ENCODE data around the gene TEX19.

DNA sequence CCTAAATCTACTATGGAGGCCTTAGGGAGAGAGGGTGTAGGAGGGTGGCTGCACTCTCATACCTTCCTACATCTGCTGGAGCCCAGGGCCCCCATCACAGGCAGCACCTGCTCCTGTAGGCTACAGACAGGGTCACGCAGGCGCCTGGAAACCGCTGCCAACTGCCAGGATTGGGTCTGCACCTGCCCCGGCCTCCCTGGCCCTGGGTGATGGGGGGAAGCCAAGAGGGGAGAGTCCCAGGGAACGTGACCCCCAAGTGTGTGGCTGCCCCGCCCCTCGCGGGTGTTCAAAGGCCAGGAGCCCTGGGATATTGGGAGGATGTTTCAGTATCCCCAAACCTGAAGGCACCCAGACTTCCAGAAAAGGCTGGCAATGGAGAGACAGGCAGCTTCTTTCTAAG, 5.6 kb upstream of the TEX19 start:
- TF ChIP-seq, protein P1, sequence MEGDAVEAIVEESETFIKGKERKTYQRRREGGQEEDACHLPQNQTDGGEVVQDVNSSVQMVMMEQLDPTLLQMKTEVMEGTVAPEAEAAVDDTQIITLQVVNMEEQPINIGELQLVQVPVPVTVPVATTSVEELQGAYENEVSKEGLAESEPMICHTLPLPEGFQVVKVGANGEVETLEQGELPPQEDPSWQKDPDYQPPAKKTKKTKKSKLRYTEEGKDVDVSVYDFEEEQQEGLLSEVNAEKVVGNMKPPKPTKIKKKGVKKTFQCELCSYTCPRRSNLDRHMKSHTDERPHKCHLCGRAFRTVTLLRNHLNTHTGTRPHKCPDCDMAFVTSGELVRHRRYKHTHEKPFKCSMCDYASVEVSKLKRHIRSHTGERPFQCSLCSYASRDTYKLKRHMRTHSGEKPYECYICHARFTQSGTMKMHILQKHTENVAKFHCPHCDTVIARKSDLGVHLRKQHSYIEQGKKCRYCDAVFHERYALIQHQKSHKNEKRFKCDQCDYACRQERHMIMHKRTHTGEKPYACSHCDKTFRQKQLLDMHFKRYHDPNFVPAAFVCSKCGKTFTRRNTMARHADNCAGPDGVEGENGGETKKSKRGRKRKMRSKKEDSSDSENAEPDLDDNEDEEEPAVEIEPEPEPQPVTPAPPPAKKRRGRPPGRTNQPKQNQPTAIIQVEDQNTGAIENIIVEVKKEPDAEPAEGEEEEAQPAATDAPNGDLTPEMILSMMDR (IDR thresholded peaks at IDR 0.05) = no peak
- no peak for TF ChIP-seq POLR2A (IDR thresholded peaks at IDR 0.05)
